Body of pancreas (tissue), 4 donors: ENCODE measurements around the gene TMEM250. TPM values are rescaled to one million over a fixed set of nuclear protein-coding genes. Genes with fewer than 3 reads are reported as not detected.
"Not testable (repeated sequence)": the region's sequence is repeated elsewhere in the genome, so short reads cannot be mapped to it uniquely, and the experiment has no call there.

Experiments
- ATAC-seq: fragments of 150-250 bp; one replicate; pipeline ENCODE4 v1.9.1; 2016
- DNase-seq, 4 donors: peaks; one replicate each; pipeline ENCODE4 v3.0.0-alpha.2; 2019
- H3K27ac ChIP-seq, 4 donors: fragments of 200-600 bp; sonication (generic); 1 replicate in 3 of 4; 2 replicates in 1 of 4; pipeline versions ENCODE4 v1.5.1 to v1.6.1; 2016 to 2019; ENCODE audit warnings: mild to moderate bottlenecking in 1 of 4, mixed read lengths in 1 of 4, moderate library complexity in 1 of 4
- H3K27me3 ChIP-seq, 2 donors: fragments of 200-600 bp; sonication (generic); one replicate each; pipeline ENCODE4 v1.6.0; 2016; ENCODE audit warnings: mild to moderate bottlenecking in 1 of 2
- H3K36me3 ChIP-seq, 2 donors: fragments of 200-600 bp; sonication (generic); replicated peaks in 1 of 2; 2 replicates each; pipeline ENCODE4 v1.5.1; 2016; ENCODE audit warnings: low read depth in 2 of 2; ENCODE audit not compliant: insufficient read depth in 1 of 2
- H3K4me1 ChIP-seq: fragments of 200-600 bp; sonication (generic); one replicate; pipeline ENCODE4 v1.6.0; 2016
- H3K4me3 ChIP-seq, 2 donors: fragments of 200-600 bp; sonication (generic); 1 replicate in 1 of 2; 2 replicates in 1 of 2; pipeline ENCODE4 v1.5.1; 2016 to 2019
- H3K9me3 ChIP-seq, 3 donors: fragments of 200-600 bp; sonication (generic); 1 replicate in 2 of 3; 2 replicates in 1 of 3; pipeline ENCODE4 v1.5.1; 2016
- POLR2A ChIP-seq, 3 donors: fragments of 450-650 bp; IDR thresholded peaks; one replicate each; pipeline ENCODE4 v1.6.1; 2016; ENCODE audit warnings: antibody characterized with exemption in 3 of 3, mild to moderate bottlenecking in 2 of 3
- WGBS, 2 donors: methylation state at CpG; one replicate each; pipeline ENCODE4 v1.1.5; 2017; 5-methylcytosine and 5-hydroxymethylcytosine counted together
- intact Hi-C: fragments of 100-400 bp; cut with DNase I; formaldehyde crosslinking; loops from one replicate; pipeline ENCODE4 v1.15.1; 2023
- total RNA-seq, 2 donors: library from RNA; depleted of rRNA; stranded (reverse); fragments of >200 nt; gene quantifications; one replicate each; pipeline ENCODE4 v1.1.0, GENCODE V29; 2016
- TF ChIP-seq, protein P1 (sequence below), 7 experiments: fragments of 450-650 bp in 4 of 7; fragments of 200-600 bp in 3 of 7; sonication (generic) in 3 of 7; IDR thresholded peaks; one replicate each; pipeline ENCODE4 v1.5.1; 2016 to 2019; ENCODE audit warnings: antibody characterized with exemption in 7 of 7

TMEM250 gene
- total RNA-seq, 2 donors from 2014 or later: 21.3 to 47.1 TPM

DNA sequence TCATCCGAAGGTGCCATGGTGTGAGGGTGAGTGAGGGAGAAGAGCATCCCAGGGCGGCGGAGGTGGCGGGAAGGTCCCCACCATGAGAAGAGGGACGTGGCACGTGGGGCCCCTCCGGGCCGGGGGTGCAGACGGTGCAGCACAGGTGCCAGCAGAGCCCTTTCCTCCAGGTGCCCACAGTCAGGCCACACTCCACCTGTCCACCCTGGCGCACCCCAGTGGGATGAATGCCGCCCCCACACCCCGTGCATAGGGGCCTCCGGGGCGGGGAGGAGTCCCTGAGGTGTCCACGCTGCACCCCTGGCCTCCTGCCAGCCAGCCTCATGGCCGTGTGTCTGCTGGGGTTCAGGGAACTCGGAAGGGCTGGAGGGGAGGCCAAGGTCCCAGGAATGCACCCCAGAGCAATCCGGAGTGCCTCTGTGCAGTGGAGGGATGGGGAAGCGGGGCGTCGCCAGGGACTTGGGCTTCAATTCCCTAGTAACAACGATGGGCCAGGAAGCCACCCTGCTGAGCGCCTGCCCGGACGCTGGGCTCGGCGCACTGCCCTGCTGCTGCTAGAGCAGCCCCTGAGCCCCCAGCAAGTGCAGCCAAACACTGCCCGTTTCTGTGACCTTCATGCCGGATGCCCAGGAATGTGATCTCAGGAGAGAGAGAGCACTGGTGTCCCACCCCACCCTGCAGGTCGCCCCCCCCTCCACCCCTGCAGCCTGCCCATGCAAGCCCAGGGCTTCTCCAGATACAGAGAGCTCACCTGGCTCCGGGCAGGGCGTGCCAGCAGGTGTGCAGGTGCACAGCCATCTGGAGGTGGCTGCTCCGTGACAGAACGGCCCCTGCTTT, 14.8 kb downstream of the TMEM250 start:
- no peak overlapping the region for H3K4me3 ChIP-seq
- ATAC-seq: no peak
- TF ChIP-seq, protein P1, sequence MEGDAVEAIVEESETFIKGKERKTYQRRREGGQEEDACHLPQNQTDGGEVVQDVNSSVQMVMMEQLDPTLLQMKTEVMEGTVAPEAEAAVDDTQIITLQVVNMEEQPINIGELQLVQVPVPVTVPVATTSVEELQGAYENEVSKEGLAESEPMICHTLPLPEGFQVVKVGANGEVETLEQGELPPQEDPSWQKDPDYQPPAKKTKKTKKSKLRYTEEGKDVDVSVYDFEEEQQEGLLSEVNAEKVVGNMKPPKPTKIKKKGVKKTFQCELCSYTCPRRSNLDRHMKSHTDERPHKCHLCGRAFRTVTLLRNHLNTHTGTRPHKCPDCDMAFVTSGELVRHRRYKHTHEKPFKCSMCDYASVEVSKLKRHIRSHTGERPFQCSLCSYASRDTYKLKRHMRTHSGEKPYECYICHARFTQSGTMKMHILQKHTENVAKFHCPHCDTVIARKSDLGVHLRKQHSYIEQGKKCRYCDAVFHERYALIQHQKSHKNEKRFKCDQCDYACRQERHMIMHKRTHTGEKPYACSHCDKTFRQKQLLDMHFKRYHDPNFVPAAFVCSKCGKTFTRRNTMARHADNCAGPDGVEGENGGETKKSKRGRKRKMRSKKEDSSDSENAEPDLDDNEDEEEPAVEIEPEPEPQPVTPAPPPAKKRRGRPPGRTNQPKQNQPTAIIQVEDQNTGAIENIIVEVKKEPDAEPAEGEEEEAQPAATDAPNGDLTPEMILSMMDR (IDR thresholded peaks at IDR 0.05): no peak
- no peak for TF ChIP-seq POLR2A (IDR thresholded peaks at IDR 0.05)
- intact Hi-C loops: no loop called here
- peaks cover 26% of the 10 kb centered on the region for H3K4me1 ChIP-seq
- DNase-seq: no peak
- no peaks in the 10 kb centered on the region for H3K27me3 ChIP-seq
- H3K27ac ChIP-seq: no peak overlapping the region
- H3K9me3 ChIP-seq: no peaks in the 10 kb centered on the region
- WGBS, 2 donors: 41 to 55% methylated on average over 23 to 34 of the region's 34 CpGs
- no peaks in the 10 kb centered on the region for H3K36me3 ChIP-seq

- H3K9me3 ChIP-seq, intact Hi-C loops, ATAC-seq, H3K27me3 ChIP-seq, H3K36me3 ChIP-seq, H3K27ac ChIP-seq, DNase-seq, H3K4me3 ChIP-seq: not testable (repeated sequence)
- H3K4me1 ChIP-seq: peaks cover 12% of the 10 kb centered on the region
- 82% methylated on average over 10 of the region's 27 CpGs; no CpG with 5 or more reads in 1 of the 2 donors for WGBS, 2 donors
Measured at GRCh38 chr9:136101615-136102074, 17.0 kb downstream of the TMEM250 start.

DNA sequence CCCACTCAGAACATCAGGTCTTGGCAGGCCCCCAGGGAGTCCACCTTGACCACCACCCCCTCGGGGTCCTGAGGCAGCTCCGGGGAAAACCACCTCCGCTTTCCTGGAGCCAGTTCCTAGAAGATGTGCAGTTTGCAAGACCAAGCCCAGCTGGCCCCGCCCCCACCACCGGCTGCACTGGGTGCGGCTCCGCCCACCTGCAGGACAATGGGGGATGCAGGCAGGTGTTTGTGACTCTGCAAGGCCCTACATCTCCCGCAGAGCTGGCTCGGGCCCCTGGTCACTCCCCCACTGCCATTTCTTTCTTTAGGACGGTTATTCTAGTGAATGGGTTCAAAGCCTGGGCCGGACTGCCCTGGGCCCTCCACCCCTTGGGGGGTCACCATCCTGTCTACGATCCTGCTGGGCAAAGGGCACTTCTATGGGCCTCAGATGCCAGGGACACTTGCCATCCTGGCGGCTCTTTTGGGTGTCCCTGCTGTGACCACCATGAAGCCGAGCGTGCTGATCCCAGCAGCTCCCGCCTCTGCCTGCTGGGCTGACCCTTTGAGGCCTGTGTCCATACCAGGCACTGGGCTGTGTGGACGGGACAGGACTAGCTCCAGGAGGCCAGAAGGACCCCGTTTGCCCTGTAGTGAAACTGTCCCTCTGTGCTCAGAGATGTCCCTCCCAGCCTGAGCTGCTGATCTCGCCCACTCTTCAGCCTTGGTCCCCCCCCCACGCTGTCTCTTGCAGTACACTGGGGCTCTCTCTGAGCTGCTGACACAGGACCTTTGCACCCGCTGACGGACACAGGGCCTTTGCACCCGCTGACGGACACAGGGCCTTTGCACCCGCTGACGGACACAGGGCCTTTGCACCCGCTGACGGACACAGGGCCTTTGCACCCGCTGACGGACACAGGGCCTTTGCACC, 17.7 kb downstream of the TMEM250 start:
- DNase-seq (no peak), ATAC-seq (no peak)
- H3K4me3 ChIP-seq: no peak overlapping the region
- TF ChIP-seq, protein P1 (IDR thresholded peaks at IDR 0.05): no peak
- no peak for TF ChIP-seq POLR2A (IDR thresholded peaks at IDR 0.05)
- H3K27me3 ChIP-seq: no peaks in the 10 kb centered on the region
- intact Hi-C loops: no loop called here
- WGBS, 2 donors: 42 to 74% methylated on average over 14 to 19 of the region's 30 CpGs
- H3K9me3 ChIP-seq: no peaks in the 10 kb centered on the region
- peaks cover 13% of the 10 kb centered on the region for H3K4me1 ChIP-seq
- H3K36me3 ChIP-seq: no peaks in the 10 kb centered on the region
- no peak overlapping the region for H3K27ac ChIP-seq

- Histone ChIP-seq H3K4me1 (peaks cover 16% of the 10 kb centered on the region), H3K36me3 (no peaks in the 10 kb centered on the region), H3K27me3 (no peaks in the 10 kb centered on the region), H3K9me3 (no peaks in the 10 kb centered on the region), H3K27ac (no peak overlapping the region), H3K4me3 (no peak overlapping the region)
- WGBS, 2 donors: 53 to 54% methylated on average over 14 of the region's 25 CpGs
- TF ChIP-seq POLR2A (IDR thresholded peaks at IDR 0.05): no peak
- TF ChIP-seq, protein P1 (IDR thresholded peaks at IDR 0.05): no peak
- DNase-seq (no peak), ATAC-seq (no peak)
- intact Hi-C loops: no loop called here
Measured at GRCh38 chr9:136099542-136099941, 19.1 kb downstream of the TMEM250 start.

DNA sequence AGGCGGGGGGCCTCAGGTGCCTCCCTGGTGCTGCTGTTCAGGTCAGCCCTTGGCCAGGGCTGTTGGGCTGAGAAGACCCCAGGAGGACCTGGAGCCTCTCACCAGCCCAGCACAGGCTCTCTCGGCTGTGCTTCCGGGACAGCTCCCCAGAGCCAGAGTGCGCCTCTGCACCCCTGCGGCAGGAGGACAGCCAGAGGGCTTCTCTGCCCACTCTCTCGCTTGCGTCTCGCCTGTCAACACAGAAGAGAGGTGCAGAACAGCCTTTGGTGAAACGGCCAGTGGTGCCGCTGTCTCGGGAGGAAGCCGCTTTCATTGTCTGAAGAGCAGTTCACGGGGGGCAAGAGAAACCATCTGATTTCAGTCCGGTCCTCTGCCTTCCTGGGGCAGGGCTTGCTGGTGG, 19.8 kb downstream of the TMEM250 start:
- no peak for TF ChIP-seq POLR2A (IDR thresholded peaks at IDR 0.05)
- TF ChIP-seq, protein P1 (IDR thresholded peaks at IDR 0.05): no peak
- WGBS, 2 donors: 58 to 66% methylated on average over 10 to 14 of the region's 14 CpGs
- no peaks in the 10 kb centered on the region for H3K9me3 ChIP-seq
- H3K27me3 ChIP-seq: no peaks in the 10 kb centered on the region
- intact Hi-C loops: no loop called here
- no peak for ATAC-seq
- H3K27ac ChIP-seq: no peak overlapping the region
- peaks cover 19% of the 10 kb centered on the region for H3K4me1 ChIP-seq
- no peak overlapping the region for H3K4me3 ChIP-seq
- no peaks in the 10 kb centered on the region for H3K36me3 ChIP-seq
- no peak for DNase-seq
